Measurements from ENCODE around the gene APOBEC4. TPM values are rescaled to one million over a fixed set of nuclear protein-coding genes. Genes with fewer than 3 reads are reported as not detected.
"Not testable (repeated sequence)": the region's sequence is repeated elsewhere in the genome, so short reads cannot be mapped to it uniquely, and the experiment has no call there.

Gene APOBEC4
- total RNA-seq, 1 donor from 2014 or later, result not detected

DNA sequence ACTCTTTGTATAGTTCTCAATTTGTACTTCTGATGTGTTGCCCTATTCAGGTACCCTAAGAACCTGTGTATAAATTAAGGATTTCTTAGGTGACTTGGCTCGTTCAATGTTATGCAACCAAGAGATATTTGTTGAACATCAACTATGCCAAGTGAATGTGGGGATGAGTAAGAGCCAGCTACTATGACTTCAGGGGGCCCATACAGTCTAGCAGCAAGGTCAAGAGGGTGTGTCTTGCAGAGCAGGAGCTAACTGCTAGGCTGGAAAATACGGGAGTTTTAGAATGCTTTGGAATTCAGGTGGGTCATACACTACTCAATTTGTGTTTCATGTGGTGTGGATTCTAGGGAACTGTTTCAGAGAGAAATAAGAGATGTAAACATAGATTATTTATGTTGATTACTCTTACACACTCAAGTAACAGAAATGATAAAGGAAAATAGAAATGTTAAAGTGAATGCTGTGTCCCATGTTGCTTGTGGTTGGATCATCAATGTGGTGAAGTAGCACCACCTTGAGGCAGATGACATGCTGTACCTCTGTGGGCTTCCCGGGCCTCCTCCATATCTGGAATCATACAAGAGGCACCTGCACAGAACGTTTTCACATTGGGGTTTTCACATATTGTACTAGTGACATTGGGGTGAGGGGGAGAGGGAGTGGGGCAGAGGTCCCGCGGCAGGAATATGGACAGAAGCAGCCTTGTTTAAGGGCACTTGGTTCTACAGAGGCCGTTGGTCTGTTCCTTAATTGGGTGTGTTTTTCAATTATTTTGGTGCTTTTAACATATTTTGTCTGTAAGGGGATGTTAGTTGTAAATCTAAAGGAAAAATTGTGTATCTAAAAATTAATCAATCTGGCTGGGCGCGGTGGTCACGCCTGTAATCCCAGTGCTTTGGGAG lies 30.0 kb downstream of the APOBEC4 start:
- Mint-ChIP-seq H3K4me1 (ENCODE audit: low read depth) (peaks cover 29% of the 10 kb centered on the region), H3K36me3 (ENCODE audit: low read depth) (peaks cover 20% of the 10 kb centered on the region), H3K27ac (no peak overlapping the region)

DNA sequence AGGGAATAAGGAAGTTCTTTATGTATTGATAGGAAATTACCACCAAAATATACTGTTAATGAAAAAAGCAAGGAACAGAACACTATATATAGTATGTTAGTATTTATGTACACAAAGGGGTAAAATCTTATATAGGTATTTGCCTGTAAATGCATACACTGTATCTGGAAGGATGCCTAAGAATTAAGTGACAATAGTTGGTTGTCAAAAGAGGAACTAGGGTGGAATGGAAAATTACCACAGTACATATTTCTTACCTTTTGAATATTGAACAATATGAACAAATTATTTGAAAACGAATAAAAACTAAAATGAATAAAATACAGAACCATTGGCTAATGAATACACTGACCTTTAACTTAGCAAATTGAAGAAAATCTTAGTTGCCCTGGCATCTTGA lies 31.1 kb downstream of the APOBEC4 start:
- DNase-seq (ENCODE audit: low spot score), result no peak
- Mint-ChIP-seq H3K27me3 (ENCODE audit: insufficient read depth) (no peaks in the 10 kb centered on the region), H3K9me3 (no peaks in the 10 kb centered on the region), H3K4me3 (no peak overlapping the region), H3K36me3 (ENCODE audit: low read depth) (peaks cover 19% of the 10 kb centered on the region), H3K27ac (no peak overlapping the region), H3K4me1 (ENCODE audit: low read depth) (peaks cover 28% of the 10 kb centered on the region)
- intact Hi-C loops (cut with micrococcal nuclease), result loop anchor here (2.0 to 5.0 kb wide), 3 partner anchors 55 to 151 kb away; no protein-coding TSS in a partner anchor

More for the DNA sequence above, 30.0 kb downstream of the APOBEC4 start:
- peak; percentile 38 for DNase-seq (ENCODE audit: low spot score)
- intact Hi-C loops (cut with micrococcal nuclease), result loop anchor here (1.0 to 5.0 kb wide), 5 partner anchors 56 to 342 kb away; no protein-coding TSS in a partner anchor
- H3K27me3 Mint-ChIP-seq (ENCODE audit: insufficient read depth), result no peaks in the 10 kb centered on the region
- no peak overlapping the region for H3K4me3 Mint-ChIP-seq
- no peaks in the 10 kb centered on the region for H3K9me3 Mint-ChIP-seq

DNA sequence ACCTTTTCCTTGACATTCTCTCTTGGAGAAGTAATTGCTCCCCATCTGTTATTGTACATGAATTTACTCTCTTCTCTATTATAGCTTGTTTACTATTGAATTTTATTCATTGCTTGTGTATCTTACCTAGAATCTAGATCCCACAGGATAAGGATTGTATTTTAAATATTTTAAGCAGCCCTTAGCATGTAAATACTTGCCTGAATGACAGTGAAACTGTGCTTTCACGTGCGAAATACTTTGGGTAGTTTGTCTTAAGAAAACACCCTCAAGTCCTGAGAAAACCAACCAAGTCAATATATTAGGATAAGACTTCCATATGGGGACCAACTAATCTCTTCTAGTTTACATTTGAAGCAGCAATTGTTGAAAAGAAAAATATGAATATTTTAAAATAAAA lies 32.8 kb downstream of the APOBEC4 start:
- no peak overlapping the region for H3K27ac Mint-ChIP-seq
- no peaks in the 10 kb centered on the region for H3K9me3 Mint-ChIP-seq
- peaks cover 15% of the 10 kb centered on the region for H3K36me3 Mint-ChIP-seq (ENCODE audit: low read depth)
- DNase-seq (ENCODE audit: low spot score), result no peak
- H3K4me1 Mint-ChIP-seq (ENCODE audit: low read depth), result peaks cover 16% of the 10 kb centered on the region
- no peaks in the 10 kb centered on the region for H3K27me3 Mint-ChIP-seq (ENCODE audit: insufficient read depth)
- intact Hi-C loops (cut with micrococcal nuclease), result loop anchor here (5.0 kb wide), 1 partner anchor 53 kb away; no protein-coding TSS in a partner anchor
- H3K4me3 Mint-ChIP-seq, result no peak overlapping the region

DNA sequence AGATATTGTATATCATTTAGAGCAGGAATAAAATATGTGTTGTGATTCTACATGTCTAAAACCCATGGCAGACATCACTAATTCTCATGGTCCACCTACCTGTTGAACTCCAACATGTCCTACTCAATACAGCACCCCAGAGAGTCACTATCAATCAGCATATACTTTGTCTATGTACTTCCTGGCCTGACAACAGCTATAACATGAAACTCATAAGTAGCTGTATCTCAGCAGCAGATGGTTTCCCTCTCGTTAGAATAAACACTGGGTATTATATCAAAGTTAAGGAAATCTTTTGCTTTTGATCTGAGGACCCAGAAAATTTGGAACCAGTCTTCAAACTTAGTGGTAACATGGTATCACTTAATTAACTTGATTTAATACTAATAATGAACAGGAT lies 33.3 kb downstream of the APOBEC4 start:
- peaks cover 13% of the 10 kb centered on the region for H3K4me1 Mint-ChIP-seq (ENCODE audit: low read depth)

DNA sequence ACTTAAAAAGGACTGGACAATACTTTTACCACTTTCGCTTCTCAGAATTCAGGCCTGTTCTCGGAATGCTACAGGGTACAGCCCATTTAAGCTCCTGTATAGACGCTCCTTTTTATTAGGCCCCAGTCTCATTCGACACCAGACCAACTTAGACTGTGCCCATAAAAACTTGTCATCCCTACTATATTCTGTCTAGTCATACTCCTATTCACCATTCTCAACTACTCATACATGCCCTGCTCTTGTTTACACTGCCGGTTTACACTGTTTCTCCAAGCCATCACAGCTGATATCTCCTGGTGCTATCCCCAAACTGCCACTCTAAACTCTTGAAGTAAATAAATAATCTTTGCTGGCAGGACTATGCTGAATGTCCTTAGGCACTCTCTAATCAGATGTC lies 34.9 kb downstream of the APOBEC4 start:
- DNase-seq (ENCODE audit: low spot score); H3K27me3 Mint-ChIP-seq (ENCODE audit: insufficient read depth); H3K27ac Mint-ChIP-seq; H3K36me3 Mint-ChIP-seq (ENCODE audit: low read depth); H3K4me3 Mint-ChIP-seq; H3K9me3 Mint-ChIP-seq; intact Hi-C loops (cut with micrococcal nuclease); H3K4me1 Mint-ChIP-seq (ENCODE audit: low read depth): not testable (repeated sequence)

More for the DNA sequence above, 33.3 kb downstream of the APOBEC4 start:
- H3K36me3 Mint-ChIP-seq (ENCODE audit: low read depth), result peaks cover 10% of the 10 kb centered on the region
- intact Hi-C loops (cut with micrococcal nuclease), result loop anchor here (5.0 kb wide), 1 partner anchor 52 kb away; no protein-coding TSS in a partner anchor
- H3K4me3 Mint-ChIP-seq, result no peak overlapping the region
- H3K9me3 Mint-ChIP-seq, result no peaks in the 10 kb centered on the region
- no peaks in the 10 kb centered on the region for H3K27me3 Mint-ChIP-seq (ENCODE audit: insufficient read depth)
- H3K27ac Mint-ChIP-seq, result no peak overlapping the region
- no peak for DNase-seq (ENCODE audit: low spot score)

DNA sequence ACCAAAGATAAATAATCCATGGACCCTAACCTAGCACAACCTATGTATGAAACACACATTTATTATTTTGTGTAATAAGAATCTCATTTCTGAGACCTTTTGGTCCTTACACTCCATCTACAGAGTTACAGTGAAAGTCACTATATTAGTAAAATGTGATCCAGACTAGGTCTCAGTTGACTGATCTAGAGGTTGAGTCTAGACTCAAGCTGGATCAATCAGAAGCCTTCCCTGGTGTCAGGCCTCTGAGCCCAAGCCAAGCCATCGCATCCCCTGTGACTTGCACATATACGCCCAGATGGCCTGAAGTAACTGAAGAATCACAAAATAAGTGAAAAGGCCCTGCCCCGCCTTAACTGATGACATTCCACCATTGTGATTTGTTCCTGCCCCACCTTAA lies 40.1 kb downstream of the APOBEC4 start:
- H3K4me3 Mint-ChIP-seq; H3K9me3 Mint-ChIP-seq; H3K4me1 Mint-ChIP-seq (ENCODE audit: low read depth); DNase-seq (ENCODE audit: low spot score); H3K36me3 Mint-ChIP-seq (ENCODE audit: low read depth); H3K27me3 Mint-ChIP-seq (ENCODE audit: insufficient read depth); intact Hi-C loops (cut with micrococcal nuclease); H3K27ac Mint-ChIP-seq: not testable (repeated sequence)

DNA sequence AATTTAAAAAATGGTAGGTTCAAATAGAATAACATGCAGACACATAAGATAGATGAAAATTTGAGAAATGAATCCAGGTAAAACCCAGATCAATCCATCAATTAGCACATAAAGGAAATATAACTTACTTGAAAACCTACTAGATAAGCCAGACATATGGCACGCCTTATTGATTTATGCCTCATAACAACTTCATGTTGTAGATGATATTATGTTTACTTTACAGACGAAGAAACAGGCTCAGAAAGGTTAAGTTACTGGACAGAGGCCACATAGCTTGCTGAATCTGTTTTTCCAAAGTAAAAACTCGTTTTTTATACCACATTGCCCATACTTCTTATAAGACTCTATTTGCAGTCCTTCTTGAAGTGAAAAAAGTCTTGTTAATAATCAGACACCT lies 40.7 kb downstream of the APOBEC4 start:
- H3K4me3 Mint-ChIP-seq, result no peak overlapping the region

DNA sequence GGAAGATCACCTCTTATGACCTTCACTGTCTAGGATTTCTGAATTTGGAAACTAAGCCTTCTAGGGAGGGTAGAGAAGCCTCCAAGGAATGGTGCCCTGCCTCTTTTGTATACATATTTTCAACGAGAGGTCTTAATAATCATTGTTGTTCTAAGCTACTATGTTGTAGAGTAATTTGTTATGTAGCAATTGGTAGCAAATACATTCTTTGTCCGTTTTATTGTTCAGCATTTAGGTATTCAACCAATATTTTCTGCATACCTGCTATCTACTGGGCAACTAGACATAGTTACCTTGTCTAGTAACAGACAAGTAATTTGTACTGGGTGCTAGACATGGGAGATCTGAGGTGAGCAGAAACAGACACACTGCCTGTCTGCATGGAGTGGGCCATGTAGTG lies 42.1 kb downstream of the APOBEC4 start:
- intact Hi-C loops (cut with micrococcal nuclease), result no loop called here
- H3K4me1 Mint-ChIP-seq (ENCODE audit: low read depth), result no peaks in the 10 kb centered on the region
- H3K9me3 Mint-ChIP-seq, result no peaks in the 10 kb centered on the region
- DNase-seq (ENCODE audit: low spot score), result no peak
- no peaks in the 10 kb centered on the region for H3K36me3 Mint-ChIP-seq (ENCODE audit: low read depth)
- H3K27ac Mint-ChIP-seq, result no peak overlapping the region
- no peak overlapping the region for H3K4me3 Mint-ChIP-seq
- peaks cover 5% of the 10 kb centered on the region for H3K27me3 Mint-ChIP-seq (ENCODE audit: insufficient read depth)

More for the DNA sequence above, 40.7 kb downstream of the APOBEC4 start:
- Mint-ChIP-seq H3K36me3 (ENCODE audit: low read depth) (no peaks in the 10 kb centered on the region), H3K4me1 (ENCODE audit: low read depth) (no peaks in the 10 kb centered on the region), H3K27me3 (ENCODE audit: insufficient read depth) (peaks cover 5% of the 10 kb centered on the region), H3K9me3 (no peaks in the 10 kb centered on the region), H3K27ac (no peak overlapping the region)
- intact Hi-C loops (cut with micrococcal nuclease), result no loop called here
- DNase-seq (ENCODE audit: low spot score), result no peak

DNA sequence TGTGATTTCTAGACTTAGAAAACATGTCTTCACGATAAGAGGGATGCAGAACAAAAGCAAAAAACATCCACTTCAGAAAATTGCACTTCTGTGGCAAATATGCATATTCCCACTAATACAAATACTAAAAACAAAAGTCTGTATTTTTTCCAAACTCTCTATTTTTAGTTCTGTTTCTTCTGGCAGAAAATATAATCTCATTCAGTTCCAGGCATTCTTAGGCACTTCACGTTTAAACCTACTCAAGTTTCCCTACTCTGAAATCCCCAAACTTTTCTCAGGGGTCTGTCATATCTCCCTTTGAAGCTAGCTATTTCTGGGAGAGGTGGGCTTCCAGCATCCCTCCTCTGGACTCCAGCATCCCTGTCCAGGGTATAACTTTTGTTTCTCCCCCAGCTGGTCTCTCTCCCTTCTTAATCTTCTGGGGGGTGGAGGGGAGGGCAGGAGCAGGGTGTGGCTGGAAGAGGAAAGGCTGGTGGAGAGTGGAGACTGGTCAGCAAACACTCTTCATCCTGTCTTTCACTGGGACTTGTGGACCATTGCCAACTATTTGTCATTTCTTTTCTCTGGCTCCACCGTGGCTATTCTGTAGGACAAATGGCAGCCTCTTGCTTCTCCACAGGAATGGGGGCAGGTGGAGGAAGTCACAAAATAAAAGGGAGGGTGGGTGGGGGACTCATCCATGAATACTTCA lies 43.2 kb downstream of the APOBEC4 start:
- Mint-ChIP-seq H3K9me3 (no peaks in the 10 kb centered on the region), H3K36me3 (ENCODE audit: low read depth) (no peaks in the 10 kb centered on the region), H3K4me3 (no peak overlapping the region), H3K27me3 (ENCODE audit: insufficient read depth) (peaks cover 5% of the 10 kb centered on the region), H3K27ac (no peak overlapping the region), H3K4me1 (ENCODE audit: low read depth) (no peaks in the 10 kb centered on the region)
- intact Hi-C loops (cut with micrococcal nuclease), result no loop called here
- DNase-seq (ENCODE audit: low spot score), result no peak

DNA sequence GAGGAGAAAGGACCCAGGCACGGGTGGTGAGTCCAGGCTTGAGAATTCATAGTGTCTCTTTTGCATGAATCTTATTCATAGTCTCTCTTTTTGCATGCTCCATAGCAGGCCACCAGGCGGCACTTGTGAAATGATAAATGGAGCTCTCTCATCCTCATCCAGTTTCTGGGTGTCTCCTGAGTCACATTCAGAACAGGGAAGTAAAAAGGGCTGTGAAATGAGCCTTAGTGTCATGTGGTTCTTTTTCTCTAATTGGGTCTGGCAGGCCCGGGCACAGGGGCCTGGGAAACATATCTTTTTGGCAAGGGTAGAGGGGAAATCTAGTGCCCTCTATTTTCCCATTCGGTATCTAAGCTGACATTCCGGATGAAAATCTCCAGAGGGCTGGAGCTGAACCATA lies 43.8 kb downstream of the APOBEC4 start:
- intact Hi-C loops (cut with micrococcal nuclease), result no loop called here
- Mint-ChIP-seq H3K27me3 (ENCODE audit: insufficient read depth) (peaks cover 7% of the 10 kb centered on the region), H3K4me1 (ENCODE audit: low read depth) (peaks cover 1% of the 10 kb centered on the region), H3K9me3 (no peaks in the 10 kb centered on the region), H3K36me3 (ENCODE audit: low read depth) (no peaks in the 10 kb centered on the region), H3K4me3 (no peak overlapping the region), H3K27ac (no peak overlapping the region)
- no peak for DNase-seq (ENCODE audit: low spot score)

DNA sequence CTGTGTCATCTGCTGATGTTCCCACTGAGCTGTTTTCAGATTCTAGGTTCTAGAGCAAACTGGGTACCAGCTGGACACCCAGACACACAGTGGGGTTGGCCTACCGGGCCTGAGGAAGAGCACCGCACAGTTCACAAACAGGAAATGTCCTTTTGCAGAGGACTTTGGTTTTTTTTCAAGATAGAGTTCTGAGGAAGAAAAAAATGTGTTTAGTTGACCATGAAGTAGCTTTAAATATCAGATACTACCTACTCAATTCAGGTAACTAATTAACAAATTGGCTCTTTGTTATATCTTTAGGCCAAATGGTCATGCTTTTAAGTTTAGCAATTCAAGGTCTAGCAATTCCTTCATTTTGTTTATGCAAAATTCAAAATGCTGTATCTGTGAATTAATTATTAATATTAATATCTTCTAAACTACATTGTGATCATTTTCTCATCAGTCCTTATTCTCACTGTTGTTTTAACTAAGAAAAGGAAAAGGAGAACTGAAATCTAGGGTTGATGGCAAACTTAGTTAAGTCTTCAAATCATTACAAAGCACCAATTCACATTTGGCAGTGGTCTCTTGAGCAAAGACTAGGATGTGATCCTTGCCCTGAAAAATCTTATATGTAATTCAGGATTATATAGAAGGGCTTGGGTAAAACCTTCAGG lies 45.7 kb downstream of the APOBEC4 start:
- Mint-ChIP-seq H3K9me3 (no peaks in the 10 kb centered on the region), H3K36me3 (ENCODE audit: low read depth) (no peaks in the 10 kb centered on the region), H3K4me3 (no peak overlapping the region), H3K27me3 (ENCODE audit: insufficient read depth) (peaks cover 10% of the 10 kb centered on the region), H3K4me1 (ENCODE audit: low read depth) (peaks cover 7% of the 10 kb centered on the region), H3K27ac (no peak overlapping the region)
- no peak for DNase-seq (ENCODE audit: low spot score)
- intact Hi-C loops (cut with micrococcal nuclease), result no loop called here

DNA sequence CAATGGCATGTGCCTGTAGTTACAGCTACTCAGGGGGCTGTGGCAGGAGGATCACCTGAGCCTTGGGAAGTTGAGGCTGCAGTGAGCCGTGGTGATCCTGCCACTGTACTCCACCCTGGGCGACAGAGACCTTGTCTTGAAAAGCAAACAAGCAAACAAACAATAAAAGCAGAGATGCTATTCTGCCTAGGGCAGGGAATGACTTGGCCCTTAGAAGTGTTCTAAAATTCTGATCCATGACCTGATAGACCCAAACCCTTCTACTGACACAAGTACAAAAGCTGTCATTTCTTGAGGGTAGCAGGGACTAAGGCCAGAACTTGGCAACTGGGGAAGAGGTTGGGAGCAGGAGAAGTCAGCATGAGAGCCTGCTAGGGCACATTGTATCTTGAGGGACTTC lies 47.2 kb downstream of the APOBEC4 start:
- Mint-ChIP-seq H3K9me3 (no peaks in the 10 kb centered on the region), H3K4me1 (ENCODE audit: low read depth) (peaks cover 7% of the 10 kb centered on the region)
- intact Hi-C loops (cut with micrococcal nuclease), result no loop called here

DNA sequence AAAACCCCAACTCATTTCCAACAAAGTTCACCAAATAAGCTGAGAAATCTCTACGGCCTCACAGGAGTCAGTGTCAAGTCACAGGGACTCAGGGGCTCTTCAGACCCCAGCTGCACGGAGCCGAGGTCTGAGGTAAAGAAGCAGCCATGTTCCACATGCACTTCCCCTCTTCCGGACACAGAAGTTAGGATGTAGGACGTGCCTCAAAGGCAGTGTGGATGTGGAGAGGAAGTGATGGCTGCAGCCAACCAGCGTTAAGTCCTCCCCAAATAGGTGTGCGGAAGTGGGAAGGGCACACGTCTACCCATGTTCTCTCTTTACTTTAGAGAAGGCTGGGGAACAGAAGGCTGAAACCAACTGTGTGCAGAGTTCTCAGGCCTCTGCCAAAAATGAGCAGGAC lies 48.3 kb downstream of the APOBEC4 start:
- peaks cover 7% of the 10 kb centered on the region for H3K27me3 Mint-ChIP-seq (ENCODE audit: insufficient read depth)
- H3K4me3 Mint-ChIP-seq, result no peak overlapping the region
- no peak overlapping the region for H3K27ac Mint-ChIP-seq
- H3K4me1 Mint-ChIP-seq (ENCODE audit: low read depth), result peaks cover 7% of the 10 kb centered on the region
- H3K36me3 Mint-ChIP-seq (ENCODE audit: low read depth), result peaks cover 1% of the 10 kb centered on the region
- H3K9me3 Mint-ChIP-seq, result no peaks in the 10 kb centered on the region
- no peak for DNase-seq (ENCODE audit: low spot score)
- intact Hi-C loops (cut with micrococcal nuclease), result no loop called here

More for the DNA sequence above, 47.2 kb downstream of the APOBEC4 start:
- Mint-ChIP-seq H3K4me3 (no peak overlapping the region), H3K27me3 (ENCODE audit: insufficient read depth) (peaks cover 10% of the 10 kb centered on the region), H3K36me3 (ENCODE audit: low read depth) (no peaks in the 10 kb centered on the region), H3K27ac (no peak overlapping the region)
- DNase-seq (ENCODE audit: low spot score), result no peak

Measured in activated T-helper 1 cell treated with anti-CD3 and anti-CD28 coated beads, Interleukin-12 subunit alpha, Interleukin-12 subunit beta, Interleukin-2, Interleukin-4 antibody, amounts not matched to agents 30 ng/mL and 10 ng/mL and 1 ng/mL, durations not matched to agents 14 hours and 24 hours and 36 hours (primary cell).